BLaER1 treated with 17β-estradiol and CSF1 and Interleukin-3, amounts not matched to agents 10 nM and 100 nM (cell line): ENCODE measurements around the gene KIRREL3.
A peak's percentile ranks its signal among the peaks of the same experiment; 100 is the strongest.

Source experiments
- H3K27ac ChIP-seq, 11 experiments: shearing (Covaris generic); formaldehyde crosslinking; 2 replicates each; pipeline ENCODE4 v1.8.1; 2022
- H3K27me3 ChIP-seq, 11 experiments: shearing (Covaris generic); formaldehyde crosslinking; 2 replicates each; pipeline ENCODE4 v1.8.1; 2022
- H3K36me3 ChIP-seq, 11 experiments: shearing (Covaris generic); formaldehyde crosslinking; 2 replicates each; pipeline ENCODE4 v1.8.1; 2022
- H3K4me1 ChIP-seq, 10 experiments: shearing (Covaris generic); formaldehyde crosslinking; 2 replicates each; pipeline ENCODE4 v1.8.1; 2022
- H3K4me2 ChIP-seq, 11 experiments: shearing (Covaris generic); formaldehyde crosslinking; 2 replicates each; pipeline ENCODE4 v1.8.1; 2022
- H3K4me3 ChIP-seq, 10 experiments: shearing (Covaris generic); formaldehyde crosslinking; 2 replicates each; pipeline ENCODE4 v1.8.1; 2022
- H3K9ac ChIP-seq, 11 experiments: shearing (Covaris generic); formaldehyde crosslinking; 2 replicates each; pipeline ENCODE4 v1.8.1; 2022
- H3K9me3 ChIP-seq, 11 experiments: shearing (Covaris generic); formaldehyde crosslinking; replicated peaks in 1 of 11; 2 replicates each; pipeline ENCODE4 v1.8.1; 2022
- H4K20me1 ChIP-seq, 11 experiments: shearing (Covaris generic); formaldehyde crosslinking; 2 replicates each; pipeline ENCODE4 v1.8.1; 2022
- Cebpa-rat ChIP-seq, 11 experiments: shearing (Covaris generic); IDR thresholded peaks; 2 replicates each; pipeline ENCODE4 v1.8.1; 2022

The KIRREL3 gene

DNA sequence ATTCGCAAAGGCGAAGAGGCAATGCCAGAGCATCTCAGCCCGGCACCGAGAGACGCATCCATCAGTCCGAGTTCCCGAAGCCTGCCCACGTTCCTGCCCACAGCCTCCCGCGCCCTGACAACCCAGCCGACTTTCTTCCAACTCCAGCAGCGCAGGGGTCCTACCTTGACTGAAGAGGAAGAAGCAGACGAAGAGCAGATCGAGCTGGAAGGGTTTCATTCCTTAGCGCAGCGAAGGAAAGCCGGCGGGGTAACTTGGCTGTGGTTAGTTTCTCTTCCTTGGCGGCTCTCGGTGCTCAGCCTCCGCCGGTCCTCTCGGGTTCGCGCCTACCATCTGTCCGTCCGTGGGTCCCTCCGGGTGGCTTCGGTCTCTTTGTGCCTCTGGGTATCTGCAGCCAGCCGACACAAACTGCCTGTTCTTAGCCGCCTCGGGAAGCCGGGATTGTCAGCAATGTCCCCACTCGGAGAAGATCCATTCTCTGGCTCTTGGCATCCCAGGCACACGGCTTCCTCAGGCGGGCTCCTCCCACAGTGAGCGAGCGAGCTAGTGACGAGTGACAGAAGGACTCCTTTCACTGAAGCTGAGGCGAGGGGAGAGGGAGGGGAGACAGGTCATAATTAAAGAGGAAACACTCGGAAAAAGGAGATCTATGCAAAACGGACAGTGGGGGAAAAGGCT is at the start of gene KIRREL3:
KIRREL3 (minus strand) TSS at position 480 of the 678 bp plus-strand sequence.
- Histone ChIP-seq H3K9ac (no peak within 1 kb of the TSS), H3K27ac (no peak within 1 kb of the TSS), H4K20me1 (no peaks in the 10 kb centered on the region; a peak in 2 of 22 replicates), H3K27me3 (peaks cover 58 to 84% (median 70%) of the 10 kb centered on the region in 11 experiments), H3K9me3 (peaks cover 0 to 4% (median 0%) of the 10 kb centered on the region in 11 experiments; a peak in 2 of 22 replicates), H3K36me3 (no peaks in the 10 kb centered on the region), H3K4me2 (peak within 1 kb of the TSS in 7 of 11 experiments; percentile 10 to 64 (median 44); a peak in 11 of 22 replicates), H3K4me1 (peaks cover 0 to 8% (median 6%) of the 10 kb centered on the region in 10 experiments; a peak in 8 of 20 replicates), H3K4me3 (peak within 1 kb of the TSS in 4 of 10 experiments; percentile 15 to 42 (median 30); a peak in 6 of 20 replicates)
- TF ChIP-seq Cebpa-rat (IDR thresholded peaks at IDR 0.05): no peak

DNA sequence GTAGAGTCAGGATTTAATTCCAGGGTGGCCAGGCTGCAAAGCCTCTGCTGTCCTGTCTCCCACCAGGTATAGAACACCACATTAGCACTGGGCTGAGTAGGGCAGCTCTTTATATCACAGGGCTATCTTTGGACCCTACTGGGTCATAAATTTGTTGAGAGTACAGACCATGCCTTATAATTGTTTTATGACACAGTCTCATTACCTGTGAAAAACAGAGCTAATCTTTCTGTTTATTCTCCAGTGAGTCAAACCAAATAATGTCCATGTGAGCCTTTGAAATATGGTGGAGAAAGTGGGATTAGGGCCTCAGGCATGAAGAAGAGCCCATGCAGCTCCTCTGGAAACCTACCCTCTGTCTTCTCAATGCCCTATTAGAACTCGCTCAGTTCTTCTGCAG is 49.6 kb upstream of the KIRREL3 start:
- H3K27me3 ChIP-seq: no peaks in the 10 kb centered on the region
- H3K9me3 ChIP-seq: no peaks in the 10 kb centered on the region
- H3K4me1 ChIP-seq: no peaks in the 10 kb centered on the region
- no peak overlapping the region for H3K27ac ChIP-seq
- TF ChIP-seq Cebpa-rat (IDR thresholded peaks at IDR 0.05): no peak
- no peak overlapping the region for H3K4me2 ChIP-seq
- 0 out of 22 replicates have a peak, but pooled peaks cover 0 to 3% (median 0%) of the 10 kb centered on the region in 11 experiments for H4K20me1 ChIP-seq
- no peak overlapping the region for H3K4me3 ChIP-seq
- H3K36me3 ChIP-seq: no peaks in the 10 kb centered on the region
- no peak overlapping the region for H3K9ac ChIP-seq

DNA sequence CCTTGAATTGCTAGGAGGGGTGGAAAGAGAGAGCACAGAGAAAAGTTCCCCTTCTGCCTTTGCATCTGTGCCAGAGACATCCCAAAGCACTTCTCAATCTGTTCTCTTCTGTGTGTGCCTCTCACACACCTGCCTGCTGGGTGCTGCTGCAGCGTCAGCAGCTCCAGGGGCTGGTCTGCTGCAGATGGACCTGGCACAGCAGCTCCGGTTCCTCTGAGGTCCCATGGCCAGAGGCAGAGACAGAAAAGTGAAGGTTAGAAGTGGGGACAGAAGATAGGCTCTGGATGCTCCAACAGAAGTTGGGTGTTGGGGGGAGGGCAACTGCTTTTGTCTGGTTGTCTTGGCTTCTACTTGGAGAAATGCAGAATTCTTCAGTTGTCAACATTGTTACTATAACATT is 48.9 kb upstream of the KIRREL3 start:
- no peak for TF ChIP-seq Cebpa-rat (IDR thresholded peaks at IDR 0.05)
- no peaks in the 10 kb centered on the region for H3K4me1 ChIP-seq
- no peak overlapping the region for H3K4me2 ChIP-seq
- 0 out of 22 replicates have a peak, but pooled peaks cover 0 to 3% (median 0%) of the 10 kb centered on the region in 11 experiments for H4K20me1 ChIP-seq
- H3K27me3 ChIP-seq: no peaks in the 10 kb centered on the region
- H3K27ac ChIP-seq: no peak overlapping the region
- H3K36me3 ChIP-seq: no peaks in the 10 kb centered on the region
- H3K9ac ChIP-seq: no peak overlapping the region
- H3K4me3 ChIP-seq: no peak overlapping the region
- no peaks in the 10 kb centered on the region for H3K9me3 ChIP-seq

DNA sequence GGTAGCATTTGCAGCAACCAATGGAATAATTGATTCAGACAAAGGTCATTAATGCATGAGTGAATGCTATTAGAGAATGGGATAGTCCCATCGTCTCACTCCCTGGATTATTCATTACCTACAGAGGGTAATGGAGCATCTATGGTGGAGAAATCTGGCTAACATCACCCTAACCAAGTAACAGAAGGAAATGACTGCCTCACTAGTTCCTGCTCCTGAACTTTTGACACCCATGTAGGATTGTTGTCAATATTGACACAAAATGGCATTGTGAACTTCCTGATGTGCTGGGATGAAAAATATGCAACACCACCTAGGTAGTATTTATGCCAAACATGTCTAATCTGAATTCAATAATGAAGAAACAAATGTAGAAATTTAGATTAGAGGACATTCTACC is 44.0 kb upstream of the KIRREL3 start:
- H3K27me3 ChIP-seq: no peaks in the 10 kb centered on the region
- 0 out of 22 replicates have a peak, but pooled peaks cover 0 to 3% (median 0%) of the 10 kb centered on the region in 11 experiments for H4K20me1 ChIP-seq
- H3K36me3 ChIP-seq: no peaks in the 10 kb centered on the region
- no peaks in the 10 kb centered on the region for H3K9me3 ChIP-seq
- H3K9ac ChIP-seq: no peak overlapping the region
- H3K4me1 ChIP-seq: no peaks in the 10 kb centered on the region
- no peak overlapping the region for H3K27ac ChIP-seq
- TF ChIP-seq Cebpa-rat (IDR thresholded peaks at IDR 0.05): no peak
- H3K4me2 ChIP-seq: no peak overlapping the region
- no peak overlapping the region for H3K4me3 ChIP-seq

DNA sequence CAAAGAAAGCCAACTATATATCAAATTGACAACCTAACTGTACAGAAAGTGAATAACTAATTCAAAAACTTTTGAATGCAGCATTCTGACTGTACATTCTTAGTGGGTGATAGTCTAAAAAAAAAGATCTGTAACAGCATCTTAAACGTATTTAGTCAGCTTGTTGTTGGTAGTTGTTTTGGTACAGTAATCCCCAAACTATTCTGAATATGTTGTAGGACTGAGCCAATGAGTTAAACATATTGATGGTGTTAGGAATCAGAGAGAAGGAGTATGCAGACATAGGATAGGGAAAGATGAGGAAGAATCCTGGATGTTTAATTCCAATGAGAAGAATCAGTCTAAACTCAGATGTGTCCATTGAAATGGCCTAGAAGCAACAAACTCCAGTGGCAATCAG is 41.9 kb upstream of the KIRREL3 start:
- TF ChIP-seq Cebpa-rat (IDR thresholded peaks at IDR 0.05): no peak
- Histone ChIP-seq H3K9ac (no peak overlapping the region), H3K27ac (no peak overlapping the region), H4K20me1 (0 out of 22 replicates have a peak, but pooled peaks cover 0 to 3% (median 0%) of the 10 kb centered on the region in 11 experiments), H3K4me2 (no peak overlapping the region), H3K27me3 (no peaks in the 10 kb centered on the region), H3K36me3 (no peaks in the 10 kb centered on the region), H3K9me3 (no peaks in the 10 kb centered on the region), H3K4me3 (no peak overlapping the region), H3K4me1 (no peaks in the 10 kb centered on the region)

DNA sequence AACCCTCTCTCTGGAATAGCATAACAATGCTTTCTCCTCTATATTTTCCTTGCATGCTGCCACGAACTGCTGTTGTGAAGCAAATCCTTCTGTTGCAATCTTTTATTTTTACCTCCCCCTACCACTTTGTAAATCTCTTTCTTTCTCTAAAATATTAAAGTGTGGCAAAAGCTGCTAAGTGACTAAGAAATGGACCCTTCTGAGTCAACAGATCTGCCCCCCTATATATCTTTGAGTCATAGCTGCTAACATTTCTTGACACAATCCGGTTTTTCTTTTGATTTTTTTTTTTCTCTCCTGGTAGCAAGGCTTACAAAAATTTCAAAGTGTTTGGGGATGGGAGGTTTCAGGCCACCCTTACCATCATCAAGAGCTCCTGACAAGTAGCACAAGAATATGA is 39.0 kb upstream of the KIRREL3 start:
- no peak overlapping the region for H3K9ac ChIP-seq
- TF ChIP-seq Cebpa-rat (IDR thresholded peaks at IDR 0.05): no peak
- no peaks in the 10 kb centered on the region for H3K4me1 ChIP-seq
- H3K27ac ChIP-seq: no peak overlapping the region
- H4K20me1 ChIP-seq: 0 out of 22 replicates have a peak, but pooled peaks cover 0 to 6% (median 0%) of the 10 kb centered on the region in 11 experiments
- H3K36me3 ChIP-seq: no peaks in the 10 kb centered on the region
- H3K9me3 ChIP-seq: no peaks in the 10 kb centered on the region
- no peak overlapping the region for H3K4me2 ChIP-seq
- no peak overlapping the region for H3K4me3 ChIP-seq
- H3K27me3 ChIP-seq: no peaks in the 10 kb centered on the region

DNA sequence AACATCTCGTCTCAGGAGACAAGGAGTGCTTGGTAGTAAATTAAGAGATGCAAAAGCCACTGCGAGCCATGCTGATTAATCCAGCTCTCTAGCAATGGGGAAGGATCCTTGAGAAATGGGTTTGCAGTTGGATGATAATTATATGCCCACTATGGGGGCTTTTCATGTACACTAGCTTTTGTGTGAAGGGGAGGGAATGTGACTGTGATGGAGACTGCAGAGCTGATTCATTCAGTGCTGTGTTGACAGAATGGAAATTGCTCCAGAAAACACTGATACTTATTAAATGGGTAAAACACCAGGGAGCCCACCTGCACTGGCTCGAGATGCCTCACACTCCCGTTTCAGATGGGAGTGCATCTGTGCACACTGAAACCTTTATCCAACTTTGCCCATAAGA is 37.0 kb upstream of the KIRREL3 start:
- Histone ChIP-seq H3K4me3 (no peak overlapping the region), H3K27ac (no peak overlapping the region), H3K9ac (no peak overlapping the region), H3K4me1 (no peaks in the 10 kb centered on the region), H3K9me3 (peaks cover 0 to 7% (median 3%) of the 10 kb centered on the region in 11 experiments; a peak in 6 of 22 replicates), H3K27me3 (no peaks in the 10 kb centered on the region), H4K20me1 (0 out of 22 replicates have a peak, but pooled peaks cover 0 to 6% (median 0%) of the 10 kb centered on the region in 11 experiments), H3K36me3 (no peaks in the 10 kb centered on the region), H3K4me2 (no peak overlapping the region)
- TF ChIP-seq Cebpa-rat (IDR thresholded peaks at IDR 0.05): no peak

DNA sequence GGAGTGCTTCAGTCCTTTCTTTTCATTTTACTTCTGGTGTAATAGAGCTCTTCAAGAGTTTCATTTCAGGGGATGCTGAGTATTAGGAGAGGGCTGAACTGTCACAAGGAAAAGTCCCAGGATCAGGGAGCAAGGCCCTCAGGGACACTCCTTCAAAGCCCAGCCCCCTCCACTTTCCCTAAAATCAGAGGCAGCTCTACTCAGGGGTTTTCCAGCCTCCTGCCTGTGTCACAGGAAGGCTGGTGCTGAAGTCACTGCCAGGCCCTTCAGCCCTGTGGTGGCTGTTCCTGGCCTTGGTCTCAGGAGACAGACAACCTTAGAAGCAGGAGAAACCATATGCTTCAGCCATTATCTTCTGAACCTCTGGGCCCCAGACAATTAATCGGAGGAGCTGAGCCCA is 36.4 kb upstream of the KIRREL3 start:
- H3K4me2 ChIP-seq: no peak overlapping the region
- no peaks in the 10 kb centered on the region for H3K27me3 ChIP-seq
- 0 out of 22 replicates have a peak, but pooled peaks cover 0 to 6% (median 0%) of the 10 kb centered on the region in 11 experiments for H4K20me1 ChIP-seq
- no peaks in the 10 kb centered on the region for H3K4me1 ChIP-seq
- H3K4me3 ChIP-seq: no peak overlapping the region
- no peak overlapping the region for H3K27ac ChIP-seq
- no peak for TF ChIP-seq Cebpa-rat (IDR thresholded peaks at IDR 0.05)
- H3K9me3 ChIP-seq: peaks cover 0 to 12% (median 6%) of the 10 kb centered on the region in 11 experiments; a peak in 6 of 22 replicates
- no peaks in the 10 kb centered on the region for H3K36me3 ChIP-seq
- H3K9ac ChIP-seq: no peak overlapping the region

DNA sequence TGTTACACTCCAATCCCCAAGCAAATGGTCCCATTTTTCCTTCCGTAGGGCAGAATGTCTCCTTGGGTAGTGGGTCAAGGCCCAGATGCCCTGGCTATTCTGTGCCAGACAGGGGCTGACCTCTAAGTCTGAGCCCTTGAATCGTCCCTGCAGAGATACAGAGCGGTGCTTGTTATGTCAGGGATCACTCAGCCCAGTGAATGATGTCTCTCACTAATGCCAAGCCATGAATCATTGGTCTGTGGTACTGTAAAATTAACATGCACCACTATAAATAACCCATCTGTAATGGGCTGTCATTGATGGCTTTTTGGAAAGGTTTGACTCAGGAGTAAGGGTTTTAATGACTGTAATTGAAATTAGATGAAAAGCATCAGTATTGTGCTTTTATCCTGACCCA is 35.3 kb upstream of the KIRREL3 start:
- 0 out of 20 replicates have a peak, but pooled peaks cover 0 to under 1% (median 0%) of the 10 kb centered on the region in 10 experiments for H3K4me1 ChIP-seq
- no peak overlapping the region for H3K4me2 ChIP-seq
- H4K20me1 ChIP-seq: 0 out of 22 replicates have a peak, but pooled peaks cover 0 to 6% (median 0%) of the 10 kb centered on the region in 11 experiments
- H3K9ac ChIP-seq: no peak overlapping the region
- H3K27me3 ChIP-seq: no peaks in the 10 kb centered on the region
- no peak overlapping the region for H3K27ac ChIP-seq
- no peak for TF ChIP-seq Cebpa-rat (IDR thresholded peaks at IDR 0.05)
- H3K36me3 ChIP-seq: no peaks in the 10 kb centered on the region
- no peak overlapping the region for H3K4me3 ChIP-seq
- H3K9me3 ChIP-seq: peaks cover 0 to 12% (median 6%) of the 10 kb centered on the region in 11 experiments; a peak in 6 of 22 replicates
